ENCODE measurements around the gene CNIH3.

Gene CNIH3

GRCh38 chr1:224724566-224724965 lies 108.4 kb downstream of the CNIH3 start:
- Histone ChIP-seq H3K27ac (no peak overlapping the region), H3K9me3 (no peaks in the 10 kb centered on the region), H3K27me3 (no peaks in the 10 kb centered on the region), H3K36me3 (no peaks in the 10 kb centered on the region), H3K4me3 (ENCODE audit: low read depth in 1 of 2, low read length in 1 of 2) (no peak overlapping the region), H3K4me1 (ENCODE audit: control insufficient read depth in 1 of 2, insufficient read depth in 1 of 2, low read depth in 1 of 2, low read length in 1 of 2) (no peaks in the 10 kb centered on the region)
- TF ChIP-seq CTCF (IDR thresholded peaks at IDR 0.05), result no peak

- no peaks in the 10 kb centered on the region for H3K9me3 ChIP-seq
- no peak overlapping the region for H3K4me3 ChIP-seq (ENCODE audit: low read depth in 1 of 2, low read length in 1 of 2)
- no peaks in the 10 kb centered on the region for H3K27me3 ChIP-seq
- no peaks in the 10 kb centered on the region for H3K4me1 ChIP-seq (ENCODE audit: control insufficient read depth in 1 of 2, insufficient read depth in 1 of 2, low read depth in 1 of 2, low read length in 1 of 2)
- no peak overlapping the region for H3K27ac ChIP-seq
- H3K36me3 ChIP-seq, result no peaks in the 10 kb centered on the region
- no peak for TF ChIP-seq CTCF (IDR thresholded peaks at IDR 0.05)
These were observed 110.5 kb downstream of the CNIH3 start for GRCh38 chr1:224726441-224727182.

GRCh38 chr1:224727351-224728289 lies 111.5 kb downstream of the CNIH3 start:
- H3K4me3 ChIP-seq (ENCODE audit: low read depth in 1 of 2, low read length in 1 of 2), result no peak overlapping the region
- H3K27me3 ChIP-seq, result no peaks in the 10 kb centered on the region
- no peaks in the 10 kb centered on the region for H3K36me3 ChIP-seq
- no peaks in the 10 kb centered on the region for H3K4me1 ChIP-seq (ENCODE audit: control insufficient read depth in 1 of 2, insufficient read depth in 1 of 2, low read depth in 1 of 2, low read length in 1 of 2)
- no peaks in the 10 kb centered on the region for H3K9me3 ChIP-seq
- TF ChIP-seq CTCF (IDR thresholded peaks at IDR 0.05), result no peak
- no peak overlapping the region for H3K27ac ChIP-seq

GRCh38 chr1:224730540-224730939 lies 114.4 kb downstream of the CNIH3 start:
- H3K27ac ChIP-seq, result no peak overlapping the region
- no peaks in the 10 kb centered on the region for H3K4me1 ChIP-seq (ENCODE audit: control insufficient read depth in 1 of 2, insufficient read depth in 1 of 2, low read depth in 1 of 2, low read length in 1 of 2)
- no peaks in the 10 kb centered on the region for H3K9me3 ChIP-seq
- H3K27me3 ChIP-seq, result no peaks in the 10 kb centered on the region
- H3K4me3 ChIP-seq (ENCODE audit: low read depth in 1 of 2, low read length in 1 of 2), result no peak overlapping the region
- TF ChIP-seq CTCF (IDR thresholded peaks at IDR 0.05), result no peak
- H3K36me3 ChIP-seq, result no peaks in the 10 kb centered on the region

GRCh38 chr1:224730965-224731364 lies 114.8 kb downstream of the CNIH3 start:
- no peaks in the 10 kb centered on the region for H3K36me3 ChIP-seq
- no peaks in the 10 kb centered on the region for H3K27me3 ChIP-seq
- no peaks in the 10 kb centered on the region for H3K9me3 ChIP-seq
- TF ChIP-seq CTCF (IDR thresholded peaks at IDR 0.05), result no peak
- H3K4me3 ChIP-seq (ENCODE audit: low read depth in 1 of 2, low read length in 1 of 2), result no peak overlapping the region
- H3K4me1 ChIP-seq (ENCODE audit: control insufficient read depth in 1 of 2, insufficient read depth in 1 of 2, low read depth in 1 of 2, low read length in 1 of 2), result no peaks in the 10 kb centered on the region
- no peak overlapping the region for H3K27ac ChIP-seq

Data from neutrophil (primary cell).